Measurements from ENCODE around the gene RBM14.

- TF ChIP-seq CTCF (conservative IDR thresholded peaks at IDR 0.05 in 1 of 2, IDR thresholded peaks at IDR 0.05 in 1 of 2; ENCODE audit: extremely low read depth in 1 of 2, insufficient read depth in 1 of 2, low read depth in 1 of 2, low read length in 2 of 2) (no peak), EZH2 (IDR thresholded peaks at IDR 0.05; ENCODE audit: borderline replicate concordance, low read length) (no peak)
These were observed 13.4 kb upstream of the RBM14 start for GRCh38 chr11:66603072-66603471.

Measured in mammary epithelial cell (primary cell).